WTC11 (cell line): ENCODE measurements around the gene FMR1NB. TPM values are rescaled to one million over a fixed set of nuclear protein-coding genes. Genes with fewer than 3 reads are reported as not detected.

Experiments
- ATAC-seq: fragments of 200-7000 bp; cut with Tn5 transposase; 2 replicates; pipeline ENCODE4 v1.10.0; 2021; ENCODE audit warnings: mild to moderate bottlenecking, moderate library complexity
- CTCF ChIA-PET: fragments of 300-600 bp; sonication (Branson Sonifier 250); formaldehyde crosslinking; loops from one replicate; lab custom pipeline; 2021; ENCODE audit warnings: antibody characterized with exemption; lab: Charles Lee
- POLR2A ChIA-PET: fragments of 350-600 bp; sonication (Branson Sonifier 250); formaldehyde crosslinking; loops from one replicate; lab custom pipeline; 2021; ENCODE audit warnings: antibody characterized with exemption; lab: Charles Lee
- DNase-seq: peaks from one replicate; pipeline ENCODE4 v3.0.0; 2021; ENCODE audit warnings: low spot score
- H3K27ac Mint-ChIP-seq: 2 replicates; pipeline ENCODE4 v1.8.0; 2021; ENCODE audit warnings: mixed read lengths
- H3K27me3 Mint-ChIP-seq: 2 replicates; pipeline ENCODE4 v1.8.0; 2021; ENCODE audit warnings: low read depth, mild to moderate bottlenecking, moderate library complexity, mixed read lengths
- H3K36me3 Mint-ChIP-seq: 2 replicates; pipeline ENCODE4 v1.8.0; 2021; ENCODE audit warnings: mixed read lengths
- H3K4me1 Mint-ChIP-seq: 2 replicates; pipeline ENCODE4 v1.8.0; 2022; ENCODE audit warnings: mixed read lengths
- H3K4me3 Mint-ChIP-seq: 2 replicates; pipeline ENCODE4 v1.8.0; 2021; ENCODE audit warnings: mild to moderate bottlenecking, moderate library complexity, mixed read lengths
- H3K9me3 Mint-ChIP-seq: 2 replicates; pipeline ENCODE4 v1.8.0; 2021; ENCODE audit warnings: mixed read lengths
- CBFB ChIP-seq: sonication (generic); formaldehyde crosslinking; IDR thresholded peaks from 2 replicates; pipeline ENCODE4 v1.8.1; 2022; ENCODE audit warnings: mild to moderate bottlenecking, low read depth, missing genetic modification reagents
- CDX4 ChIP-seq: fragments of 250-450 bp; sonication (Bioruptor Pico); IDR thresholded peaks from 2 replicates; pipeline ENCODE4 v1.9.0; 2021; ENCODE audit warnings: moderate library complexity, mild to moderate bottlenecking, inconsistent platforms, borderline replicate concordance
- ELF4 ChIP-seq: sonication (generic); formaldehyde crosslinking; IDR thresholded peaks from 2 replicates; pipeline ENCODE4 v1.8.1; 2022; ENCODE audit warnings: low read depth, mild to moderate bottlenecking, moderate library complexity, missing genetic modification reagents
- EMX1 ChIP-seq: fragments of 250-450 bp; sonication (Bioruptor Pico); IDR thresholded peaks from 2 replicates; pipeline ENCODE4 v1.8.0; 2021; ENCODE audit warnings: mild to moderate bottlenecking
- ESRRA ChIP-seq: sonication (generic); formaldehyde crosslinking; IDR thresholded peaks from 2 replicates; pipeline ENCODE4 v1.8.1; 2022; ENCODE audit warnings: mild to moderate bottlenecking, missing genetic modification reagents, borderline replicate concordance
- FOXP1 ChIP-seq: sonication (generic); formaldehyde crosslinking; IDR thresholded peaks from 2 replicates; pipeline ENCODE4 v1.8.0; 2022; ENCODE audit warnings: missing genetic modification reagents, mild to moderate bottlenecking, moderate library complexity, borderline replicate concordance
- GRHL2 ChIP-seq: fragments of 250-450 bp; sonication (Bioruptor Pico); IDR thresholded peaks from 2 replicates; pipeline ENCODE4 v1.8.0; 2022; ENCODE audit warnings: mild to moderate bottlenecking, moderate library complexity; ENCODE audit not compliant: insufficient replicate concordance, severe bottlenecking
- MYBL2 ChIP-seq: sonication (generic); formaldehyde crosslinking; IDR thresholded peaks from 2 replicates; pipeline ENCODE4 v1.8.1; 2023; ENCODE audit warnings: mild to moderate bottlenecking, moderate library complexity, missing genetic modification reagents
- NR3C1 ChIP-seq: sonication (generic); formaldehyde crosslinking; conservative IDR thresholded peaks from 2 replicates; pipeline ENCODE4 v1.8.1; 2023; ENCODE audit warnings: low read depth, mild to moderate bottlenecking, missing genetic modification reagents
- SMAD3 ChIP-seq: sonication (generic); formaldehyde crosslinking; IDR thresholded peaks from 2 replicates; pipeline ENCODE4 v1.8.0; 2022; ENCODE audit warnings: missing genetic modification reagents, mild to moderate bottlenecking, borderline replicate concordance
- ZBTB21 ChIP-seq: sonication (generic); formaldehyde crosslinking; IDR thresholded peaks from 2 replicates; pipeline ENCODE4 v1.8.1; 2023; ENCODE audit warnings: mild to moderate bottlenecking, missing genetic modification reagents, borderline replicate concordance
- ZNF281 ChIP-seq: sonication (generic); formaldehyde crosslinking; IDR thresholded peaks from 2 replicates; pipeline ENCODE4 v1.8.0; 2023; ENCODE audit warnings: mild to moderate bottlenecking, missing genetic modification reagents
- total RNA-seq: library from RNA; stranded (reverse); gene quantifications from 3 replicates; pipeline ENCODE4 v1.2.3, GENCODE V29; 2021
- TF ChIP-seq, protein P1 (sequence below): sonication (generic); formaldehyde crosslinking; IDR thresholded peaks from 2 replicates; pipeline ENCODE4 v1.8.0; 2022; ENCODE audit warnings: mild to moderate bottlenecking, missing genetic modification reagents
- TF ChIP-seq, protein P2 (sequence below): fragments of 250-450 bp; sonication (Bioruptor Pico); IDR thresholded peaks from 2 replicates; pipeline ENCODE4 v1.8.0; 2021; ENCODE audit warnings: mild to moderate bottlenecking

The FMR1NB gene
- total RNA-seq, 1 experiment from 2014 or later, result not detected

GRCh38 chrX:148024425-148025148 lies 43.5 kb downstream of the FMR1NB start (continued):
- TF ChIP-seq CDX4 (CRISPR knock-in tag), result no peak
- no peak for TF ChIP-seq NR3C1 (CRISPR knock-in tag)

GRCh38 chrX:148035380-148035779 lies 54.2 kb downstream of the FMR1NB start:
- H3K9me3 Mint-ChIP-seq, result peaks cover 10% of the 10 kb centered on the region; the same call in 1 of the 2 replicates
- no peaks in the 10 kb centered on the region for H3K36me3 Mint-ChIP-seq
- ATAC-seq (no peak), DNase-seq (no peak)
- CTCF ChIA-PET, result no interaction called here
- no peaks in the 10 kb centered on the region; the same call in 1 of the 2 replicates for H3K27me3 Mint-ChIP-seq
- POLR2A ChIA-PET, result no interaction called here
- no peaks in the 10 kb centered on the region for H3K4me1 Mint-ChIP-seq
- TF ChIP-seq, protein P1, sequence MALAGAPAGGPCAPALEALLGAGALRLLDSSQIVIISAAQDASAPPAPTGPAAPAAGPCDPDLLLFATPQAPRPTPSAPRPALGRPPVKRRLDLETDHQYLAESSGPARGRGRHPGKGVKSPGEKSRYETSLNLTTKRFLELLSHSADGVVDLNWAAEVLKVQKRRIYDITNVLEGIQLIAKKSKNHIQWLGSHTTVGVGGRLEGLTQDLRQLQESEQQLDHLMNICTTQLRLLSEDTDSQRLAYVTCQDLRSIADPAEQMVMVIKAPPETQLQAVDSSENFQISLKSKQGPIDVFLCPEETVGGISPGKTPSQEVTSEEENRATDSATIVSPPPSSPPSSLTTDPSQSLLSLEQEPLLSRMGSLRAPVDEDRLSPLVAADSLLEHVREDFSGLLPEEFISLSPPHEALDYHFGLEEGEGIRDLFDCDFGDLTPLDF, result no peak
- no peak for TF ChIP-seq SMAD3
- TF ChIP-seq ELF4 (CRISPR knock-in tag), result no peak
- no peak for TF ChIP-seq ZBTB21 (CRISPR knock-in tag)
- TF ChIP-seq, protein P2, sequence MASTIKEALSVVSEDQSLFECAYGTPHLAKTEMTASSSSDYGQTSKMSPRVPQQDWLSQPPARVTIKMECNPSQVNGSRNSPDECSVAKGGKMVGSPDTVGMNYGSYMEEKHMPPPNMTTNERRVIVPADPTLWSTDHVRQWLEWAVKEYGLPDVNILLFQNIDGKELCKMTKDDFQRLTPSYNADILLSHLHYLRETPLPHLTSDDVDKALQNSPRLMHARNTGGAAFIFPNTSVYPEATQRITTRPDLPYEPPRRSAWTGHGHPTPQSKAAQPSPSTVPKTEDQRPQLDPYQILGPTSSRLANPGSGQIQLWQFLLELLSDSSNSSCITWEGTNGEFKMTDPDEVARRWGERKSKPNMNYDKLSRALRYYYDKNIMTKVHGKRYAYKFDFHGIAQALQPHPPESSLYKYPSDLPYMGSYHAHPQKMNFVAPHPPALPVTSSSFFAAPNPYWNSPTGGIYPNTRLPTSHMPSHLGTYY (CRISPR knock-in tag), result no peak
- TF ChIP-seq ZNF281 (CRISPR knock-in tag), result no peak
- no peak for TF ChIP-seq MYBL2 (CRISPR knock-in tag)
- TF ChIP-seq FOXP1 (CRISPR knock-in tag), result no peak
- TF ChIP-seq CBFB (CRISPR knock-in tag), result no peak
- no peak overlapping the region for H3K27ac Mint-ChIP-seq
- H3K4me3 Mint-ChIP-seq, result no peak overlapping the region

GRCh38 chrX:148037020-148037419 lies 55.9 kb downstream of the FMR1NB start:
- peaks cover 4% of the 10 kb centered on the region; the same call in 1 of the 2 replicates for H3K9me3 Mint-ChIP-seq
- no peak for DNase-seq
- ChIA-PET POLR2A (no interaction called here), CTCF (no interaction called here)
- H3K27me3 Mint-ChIP-seq, result no peaks in the 10 kb centered on the region; the same call in 1 of the 2 replicates
- ATAC-seq, result no peak
- H3K4me3 Mint-ChIP-seq, result no peak overlapping the region
- TF ChIP-seq EMX1 (no peak), ESRRA (CRISPR knock-in tag) (no peak), GRHL2 (CRISPR knock-in tag) (no peak)
- no peaks in the 10 kb centered on the region for H3K36me3 Mint-ChIP-seq
- H3K4me1 Mint-ChIP-seq, result no peaks in the 10 kb centered on the region
- no peak overlapping the region for H3K27ac Mint-ChIP-seq
